Activated CD8-positive, alpha-beta memory T cell treated with anti-CD3 and anti-CD28 coated beads, Interleukin-2, amount 50 U/mL, for 24 hours (primary cell): ENCODE data around the gene PDCD5.
"Not testable (repeated sequence)": the region's sequence is repeated elsewhere in the genome, so short reads cannot be mapped to it uniquely, and the experiment has no call there.

Experiments
- DNase-seq: peaks from one replicate; pipeline ENCODE4 v3.0.0-alpha.2; 2020; ENCODE audit errors: extremely low read depth

The PDCD5 gene

GRCh38 chr19:32576790-32577189, 4.2 kb upstream of the PDCD5 start:
- DNase-seq, result no peak

GRCh38 chr19:32580353-32580900, 563 bp upstream of the PDCD5 start:
- DNase-seq, result no peak

GRCh38 chr19:32581705-32582179, 752 bp downstream of the PDCD5 start:
- DNase-seq, result no peak

- not testable (repeated sequence) for DNase-seq
Observed at GRCh38 chr19:32587747-32588504, 6.9 kb downstream of the PDCD5 start.

GRCh38 chr19:32594021-32594420, 13.0 kb downstream of the PDCD5 start:
- DNase-seq, result no peak

GRCh38 chr19:32595491-32595890, 14.5 kb downstream of the PDCD5 start:
- no peak for DNase-seq

GRCh38 chr19:32598022-32598421, 17.0 kb downstream of the PDCD5 start:
- no peak for DNase-seq

GRCh38 chr19:32599258-32599657, 18.3 kb downstream of the PDCD5 start:
- no peak for DNase-seq

- DNase-seq, result no peak
Observed at GRCh38 chr19:32599736-32600157, 18.8 kb downstream of the PDCD5 start.

GRCh38 chr19:32603961-32604360, 23.0 kb downstream of the PDCD5 start:
- DNase-seq, result no peak

- no peak for DNase-seq
Observed at GRCh38 chr19:32605544-32605943, 24.6 kb downstream of the PDCD5 start.

- DNase-seq, result no peak
Observed at GRCh38 chr19:32606289-32606688, 25.3 kb downstream of the PDCD5 start.

- no peak for DNase-seq
Observed at GRCh38 chr19:32607479-32607878, 26.5 kb downstream of the PDCD5 start.

GRCh38 chr19:32611161-32611560, 30.2 kb downstream of the PDCD5 start:
- DNase-seq, result no peak

GRCh38 chr19:32613008-32613407, 32.0 kb downstream of the PDCD5 start:
- DNase-seq, result no peak

GRCh38 chr19:32614916-32615315, 33.9 kb downstream of the PDCD5 start:
- no peak for DNase-seq

GRCh38 chr19:32615569-32615968, 34.6 kb downstream of the PDCD5 start:
- DNase-seq, result no peak

- DNase-seq, result no peak
Observed at GRCh38 chr19:32619051-32619685, 38.2 kb downstream of the PDCD5 start.

GRCh38 chr19:32622002-32622401, 41.0 kb downstream of the PDCD5 start:
- no peak for DNase-seq

- DNase-seq, result no peak
Observed at GRCh38 chr19:32624410-32624809, 43.4 kb downstream of the PDCD5 start.

GRCh38 chr19:32626969-32627368, 46.0 kb downstream of the PDCD5 start:
- no peak for DNase-seq

- no peak for DNase-seq
Observed at GRCh38 chr19:32627714-32628270, 46.8 kb downstream of the PDCD5 start.

GRCh38 chr19:32630338-32630737, 49.3 kb downstream of the PDCD5 start:
- DNase-seq, result no peak
